ENCODE data around the gene CCDC171.

GRCh38 chr9:15786616-15787015 is 233.8 kb downstream of the CCDC171 start:
- TF ChIP-seq, protein P1, sequence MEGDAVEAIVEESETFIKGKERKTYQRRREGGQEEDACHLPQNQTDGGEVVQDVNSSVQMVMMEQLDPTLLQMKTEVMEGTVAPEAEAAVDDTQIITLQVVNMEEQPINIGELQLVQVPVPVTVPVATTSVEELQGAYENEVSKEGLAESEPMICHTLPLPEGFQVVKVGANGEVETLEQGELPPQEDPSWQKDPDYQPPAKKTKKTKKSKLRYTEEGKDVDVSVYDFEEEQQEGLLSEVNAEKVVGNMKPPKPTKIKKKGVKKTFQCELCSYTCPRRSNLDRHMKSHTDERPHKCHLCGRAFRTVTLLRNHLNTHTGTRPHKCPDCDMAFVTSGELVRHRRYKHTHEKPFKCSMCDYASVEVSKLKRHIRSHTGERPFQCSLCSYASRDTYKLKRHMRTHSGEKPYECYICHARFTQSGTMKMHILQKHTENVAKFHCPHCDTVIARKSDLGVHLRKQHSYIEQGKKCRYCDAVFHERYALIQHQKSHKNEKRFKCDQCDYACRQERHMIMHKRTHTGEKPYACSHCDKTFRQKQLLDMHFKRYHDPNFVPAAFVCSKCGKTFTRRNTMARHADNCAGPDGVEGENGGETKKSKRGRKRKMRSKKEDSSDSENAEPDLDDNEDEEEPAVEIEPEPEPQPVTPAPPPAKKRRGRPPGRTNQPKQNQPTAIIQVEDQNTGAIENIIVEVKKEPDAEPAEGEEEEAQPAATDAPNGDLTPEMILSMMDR (IDR thresholded peaks at IDR 0.05) = no peak
- TF ChIP-seq POLR2A (IDR thresholded peaks at IDR 0.05) = no peak
